Motor neuron (in vitro differentiated cells): ENCODE measurements around the gene FNDC1. TPM values are rescaled to one million over a fixed set of nuclear protein-coding genes. Genes with fewer than 3 reads are reported as not detected.
A peak's percentile ranks its signal among the peaks of the same experiment; 100 is the strongest.

Source experiments
- ATAC-seq, 8 experiments: fragments of 200-7000 bp; cut with Tn5 transposase; replicated peaks in 6 of 8; 2 replicates each; pipeline ENCODE4 v1.8.0; 2021; ENCODE audit warnings: mild to moderate bottlenecking in 8 of 8, moderate library complexity in 8 of 8
- H3K27ac ChIP-seq, 2 donors: fragments of 250-450 bp; sonication (Bioruptor Pico); 2 replicates each; pipeline ENCODE4 v1.9.0; 2021; ENCODE audit warnings: antibody characterized with exemption in 2 of 2, mild to moderate bottlenecking in 2 of 2, moderate library complexity in 1 of 2
- H3K4me1 ChIP-seq, 2 donors: fragments of 250-450 bp; sonication (Bioruptor Pico); replicated peaks in 1 of 2; 2 replicates each; pipeline ENCODE4 v1.6.1; 2021; ENCODE audit warnings: antibody characterized with exemption in 2 of 2, mild to moderate bottlenecking in 2 of 2, moderate library complexity in 1 of 2
- H3K4me3 ChIP-seq, 5 donors: fragments of 250-450 bp; sonication (Bioruptor Pico); 2 replicates each; pipeline ENCODE4 v1.9.0; 2021; ENCODE audit warnings: antibody characterized with exemption in 5 of 5, mild to moderate bottlenecking in 5 of 5, moderate library complexity in 4 of 5
- WGBS, 10 experiments: fragments of 450-650 bp; shearing (Covaris generic); methylation state at CpG; one replicate each; pipeline ENCODE4 v1.0.0; 2022; 5-methylcytosine and 5-hydroxymethylcytosine counted together
- in situ Hi-C, 9 experiments: fragments of 400-800 bp; cut with MboI; loops; one replicate each; pipeline ENCODE4 v1.15.0; 2021; ENCODE audit warnings: low sequenced_read_pairs in 9 of 9, low pct_unique_long_range_greater_than_20kb in 2 of 9; ENCODE audit not compliant: unreplicated experiment in 9 of 9
- total RNA-seq, 8 experiments: library from RNA; unstranded; fragments of 300-600 nt; gene quantifications; 2 replicates each; pipeline versions ENCODE4 v1.2.3 to v1.2.4, GENCODE V29; 2022

FNDC1 gene
- total RNA-seq, 8 experiments from 2014 or later, result 0.05 to 50.8 (median 0.42) TPM

DNA sequence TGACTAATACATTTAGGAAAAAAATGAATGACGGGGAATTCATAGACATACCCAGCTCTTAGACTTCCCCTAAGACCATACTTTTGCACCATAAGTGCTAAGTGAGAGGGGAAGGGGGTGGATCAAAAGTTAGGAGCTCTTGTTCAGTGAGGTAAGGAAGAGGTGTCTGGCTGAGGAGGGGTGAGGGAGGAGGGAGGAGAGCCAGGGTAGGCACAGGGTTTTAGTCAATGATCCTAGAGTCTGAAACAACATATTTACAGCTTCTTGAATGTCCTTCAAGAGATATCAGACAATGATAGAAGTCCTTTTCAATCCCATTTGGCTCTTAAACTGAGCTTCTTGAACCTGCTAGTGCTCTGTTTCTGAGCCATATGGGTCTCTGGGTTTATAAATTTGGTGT, 135.4 kb downstream of the FNDC1 start:
- peaks cover 0 to 19% of the 10 kb centered on the region in 2 donors for H3K4me1 ChIP-seq
- 100% methylated on average over 1 of the region's 1 CpG; no CpG with 5 or more reads in 6 of the 10 experiments for WGBS, 10 experiments
- H3K4me3 ChIP-seq, result no peak overlapping the region
- in situ Hi-C loops, result no loop called here
- no peak overlapping the region for H3K27ac ChIP-seq
- no peak for ATAC-seq

- WGBS, 10 experiments, result 44 to 100% (median 85%) methylated on average over 1 to 5 of the region's 5 CpGs
- Histone ChIP-seq H3K4me1 (peaks cover 0 to 19% of the 10 kb centered on the region in 2 donors), H3K4me3 (no peak overlapping the region), H3K27ac (no peak overlapping the region)
- in situ Hi-C loops, result no loop called here
- no peak for ATAC-seq
Observed at GRCh38 chr6:159305159-159305558, 136.0 kb downstream of the FNDC1 start.

DNA sequence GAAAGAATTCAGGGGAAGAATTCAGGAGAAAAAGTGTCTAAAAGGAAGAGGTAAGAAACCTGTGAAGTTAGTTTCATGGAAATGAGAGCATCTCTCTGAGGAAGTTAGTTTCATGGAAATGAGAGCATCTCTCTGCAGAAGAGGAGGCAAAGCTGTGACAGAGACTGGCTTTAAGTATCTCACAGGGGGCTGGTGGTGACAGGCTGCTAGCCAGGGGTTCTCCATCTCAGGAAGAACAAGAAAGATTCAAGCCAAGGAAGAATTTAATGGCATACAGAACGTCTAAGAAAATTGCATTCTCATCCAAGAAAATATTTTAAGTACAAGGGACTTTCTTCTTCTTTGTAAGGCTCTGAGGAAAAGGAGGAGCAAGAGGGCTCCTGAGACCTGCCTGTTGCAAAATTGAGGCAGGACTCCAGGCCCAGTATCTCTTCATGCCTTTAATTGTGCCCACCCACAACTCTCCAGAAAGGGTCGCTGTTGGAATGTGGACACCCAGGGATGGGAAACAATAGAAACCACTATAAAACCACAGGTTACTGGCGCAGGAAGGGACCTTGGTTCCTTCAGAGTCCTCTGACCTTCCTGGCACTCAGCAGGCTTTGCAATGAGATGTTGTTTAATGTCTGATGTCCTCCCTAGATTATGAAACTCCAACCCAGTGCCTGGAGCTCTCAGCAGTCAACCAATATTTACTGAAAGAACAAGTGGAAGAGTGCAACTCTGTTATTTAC, 136.8 kb downstream of the FNDC1 start:
- in situ Hi-C loops, result no loop called here
- Histone ChIP-seq H3K27ac (no peak overlapping the region), H3K4me1 (peaks cover 0 to 19% of the 10 kb centered on the region in 2 donors), H3K4me3 (no peak overlapping the region)
- no peak for ATAC-seq
- 0 to 80% (median 49%) methylated on average over 1 to 3 of the region's 3 CpGs for whole genome bisulfite sequencing, 10 experiments

DNA sequence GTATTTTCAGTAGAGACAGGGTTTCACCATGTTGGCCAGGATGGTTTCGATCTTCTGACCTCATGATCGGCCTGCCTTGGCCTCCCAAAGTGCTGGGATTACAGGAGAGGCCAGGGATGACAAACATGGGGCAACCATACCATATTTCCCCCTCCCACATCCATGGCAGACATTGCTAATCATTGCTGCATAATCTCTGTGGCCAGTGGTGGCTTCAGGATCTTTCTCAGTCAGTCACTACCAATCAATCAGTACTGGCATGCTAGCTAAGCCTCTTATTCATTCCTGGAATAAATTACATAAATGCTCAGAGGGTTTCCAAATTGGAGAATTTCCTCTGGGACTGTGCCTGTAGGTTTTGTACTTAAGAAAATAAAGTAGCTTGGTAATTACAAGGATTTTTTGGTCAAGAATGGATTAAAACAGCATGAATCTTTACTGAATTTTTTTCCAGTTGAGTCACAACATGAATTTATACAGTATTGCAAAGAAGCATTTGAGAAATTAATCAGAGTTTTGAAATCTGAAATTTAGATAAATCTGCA, 138.1 kb downstream of the FNDC1 start:
- ATAC-seq, result peak in 1 of 8 experiments; percentile 26
- Histone ChIP-seq H3K4me1 (peaks cover 0 to 14% of the 10 kb centered on the region in 2 donors), H3K27ac (no peak overlapping the region), H3K4me3 (no peak overlapping the region)
- in situ Hi-C loops, result no loop called here
- 33 to 100% (median 91%) methylated on average over 1 to 2 of the region's 2 CpGs; no CpG with 5 or more reads in 6 of the 10 experiments for WGBS, 10 experiments

- WGBS, 10 experiments, result 0 to 17% (median 0%) methylated on average over 1 of the region's 1 CpG; no CpG with 5 or more reads in 5 of the 10 experiments
Observed at GRCh38 chr6:159308198-159308597, 139.0 kb downstream of the FNDC1 start.

DNA sequence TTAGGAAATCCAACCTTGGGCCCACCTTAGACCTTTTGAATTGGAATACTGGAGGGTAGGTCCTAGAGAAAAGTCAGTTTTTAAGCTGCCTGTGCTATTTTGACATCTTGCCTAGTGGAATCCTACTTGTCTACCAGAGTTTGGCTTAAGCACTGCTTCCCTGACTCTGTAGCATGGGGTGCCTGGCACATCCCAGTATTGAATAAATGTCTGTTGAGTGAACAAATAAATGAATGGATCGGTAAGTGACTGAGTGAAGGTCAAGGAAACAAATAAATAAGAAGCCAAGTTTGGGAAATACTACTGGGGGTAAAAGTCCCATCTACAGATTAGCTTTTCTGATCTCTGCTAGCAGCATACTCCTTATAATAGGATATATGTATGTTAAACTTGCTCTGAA, 140.5 kb downstream of the FNDC1 start:
- H3K4me3 ChIP-seq, result no peak overlapping the region
- 14 to 100% (median 83%) methylated on average over 1 of the region's 1 CpG; no CpG with 5 or more reads in 1 of the 10 experiments for WGBS, 10 experiments
- no peaks in the 10 kb centered on the region for H3K4me1 ChIP-seq
- ATAC-seq, result no peak
- in situ Hi-C loops, result no loop called here
- H3K27ac ChIP-seq, result no peak overlapping the region

More at GRCh38 chr6:159308198-159308597, 139.0 kb downstream of the FNDC1 start:
- peaks cover 0 to 5% of the 10 kb centered on the region in 2 donors for H3K4me1 ChIP-seq
- H3K4me3 ChIP-seq, result no peak overlapping the region
- H3K27ac ChIP-seq, result no peak overlapping the region
- in situ Hi-C loops, result no loop called here
- ATAC-seq, result no peak

DNA sequence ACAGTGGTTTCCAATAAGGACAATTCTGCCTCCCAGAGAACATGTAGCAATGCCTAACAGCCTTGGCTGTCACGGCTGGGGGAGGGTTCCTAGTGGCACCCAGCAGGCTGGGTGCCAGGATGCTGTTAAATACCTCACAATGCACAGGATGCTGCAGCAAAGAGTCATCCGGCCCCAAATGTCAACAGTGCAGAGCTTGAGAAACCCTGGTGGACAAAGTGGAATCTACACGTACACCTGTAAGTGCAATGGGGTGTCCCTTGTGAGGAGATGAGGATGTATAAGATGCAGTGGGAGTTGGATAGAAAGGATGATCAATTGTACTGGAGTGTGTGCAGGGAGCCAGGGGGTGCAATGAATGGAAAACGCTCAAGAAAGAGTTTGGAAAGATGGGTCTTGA, 142.4 kb downstream of the FNDC1 start:
- in situ Hi-C loops, result no loop called here
- ATAC-seq, result no peak
- H3K4me1 ChIP-seq, result no peaks in the 10 kb centered on the region
- no peak overlapping the region for H3K27ac ChIP-seq
- WGBS, 10 experiments, result 50 to 100% (median 60%) methylated on average over 1 to 3 of the region's 4 CpGs; no CpG with 5 or more reads in 3 of the 10 experiments
- no peak overlapping the region for H3K4me3 ChIP-seq

GRCh38 chr6:159312206-159312605, 143.0 kb downstream of the FNDC1 start:
- no peak for ATAC-seq
- in situ Hi-C loops, result no loop called here
- no peak overlapping the region for H3K27ac ChIP-seq
- no peaks in the 10 kb centered on the region for H3K4me1 ChIP-seq
- H3K4me3 ChIP-seq, result no peak overlapping the region
- 0 to 82% (median 31%) methylated on average over 1 of the region's 1 CpG; no CpG with 5 or more reads in 2 of the 10 experiments for WGBS, 10 experiments

- in situ Hi-C loops, result no loop called here
Observed at GRCh38 chr6:159313018-159313417, 143.8 kb downstream of the FNDC1 start.

GRCh38 chr6:159315562-159315961, 146.4 kb downstream of the FNDC1 start:
- in situ Hi-C loops, result no loop called here
- ATAC-seq, result no peak
- Histone ChIP-seq H3K4me3 (no peak overlapping the region), H3K4me1 (no peaks in the 10 kb centered on the region), H3K27ac (no peak overlapping the region)
- WGBS, 10 experiments, result 67% methylated on average over 3 of the region's 26 CpGs; no CpG with 5 or more reads in 9 of the 10 experiments

More at GRCh38 chr6:159313018-159313417, 143.8 kb downstream of the FNDC1 start:
- ATAC-seq, result no peak
- whole genome bisulfite sequencing, 10 experiments, result 25 to 94% (median 70%) methylated on average over 1 to 6 of the region's 6 CpGs; no CpG with 5 or more reads in 3 of the 10 experiments
- Histone ChIP-seq H3K4me3 (no peak overlapping the region), H3K27ac (no peak overlapping the region), H3K4me1 (no peaks in the 10 kb centered on the region)

DNA sequence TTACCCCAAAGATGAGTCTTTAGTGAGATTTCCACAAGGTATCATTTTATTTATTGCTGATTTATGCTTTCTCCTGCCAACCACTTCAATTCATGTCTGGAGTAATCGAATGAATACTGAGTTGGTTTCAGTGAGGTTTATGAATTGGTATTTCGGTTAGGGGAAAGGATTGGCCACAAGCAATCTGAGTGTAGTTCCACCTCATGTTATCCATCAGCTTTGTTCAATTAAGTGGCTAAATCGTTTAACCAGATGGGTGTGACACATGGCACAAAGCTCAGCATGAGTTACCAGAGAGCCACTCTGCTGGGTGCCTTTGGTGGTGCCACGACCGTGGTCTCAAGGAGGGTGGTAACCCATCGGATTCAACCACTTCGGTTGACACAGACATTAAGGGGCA, 148.2 kb downstream of the FNDC1 start:
- no peak for ATAC-seq
- in situ Hi-C loops, result no loop called here
- no peaks in the 10 kb centered on the region for H3K4me1 ChIP-seq
- H3K27ac ChIP-seq, result no peak overlapping the region
- no peak overlapping the region for H3K4me3 ChIP-seq
- 32 to 100% (median 50%) methylated on average over 1 to 5 of the region's 7 CpGs; no CpG with 5 or more reads in 3 of the 10 experiments for WGBS, 10 experiments

- Histone ChIP-seq H3K4me3 (no peak overlapping the region), H3K27ac (no peak overlapping the region), H3K4me1 (no peaks in the 10 kb centered on the region)
- 14 to 100% (median 74%) methylated on average over 1 to 3 of the region's 4 CpGs; no CpG with 5 or more reads in 3 of the 10 experiments for WGBS, 10 experiments
- in situ Hi-C loops, result no loop called here
- no peak for ATAC-seq
Observed at GRCh38 chr6:159321267-159321666, 152.1 kb downstream of the FNDC1 start.
